Endothelial cell of umbilical vein (primary cell): ENCODE results near the gene CATSPER3.

Source experiments
- EZH2 ChIP-seq: IDR thresholded peaks from 2 replicates; pipeline ENCODE4 v1.6.1; 2012; ENCODE audit warnings: borderline replicate concordance, low read depth, mild to moderate bottlenecking, moderate library complexity, low read length, inconsistent platforms; ENCODE audit not compliant: severe bottlenecking
- MYC ChIP-seq: IDR thresholded peaks from one replicate; pipeline ENCODE4 v1.6.1; 2011; ENCODE audit warnings: mild to moderate bottlenecking, low read depth, low read length
- POLR2A ChIP-seq: IDR thresholded peaks from 2 replicates; pipeline ENCODE4 v1.6.1; 2012; ENCODE audit warnings: low read depth, mild to moderate bottlenecking, control low read depth, low read length
- POLR2AphosphoS5 ChIP-seq: IDR thresholded peaks from 2 replicates; pipeline ENCODE4 v1.6.1; 2012; ENCODE audit warnings: low read depth, mild to moderate bottlenecking, control low read depth, low read length, moderate library complexity; ENCODE audit not compliant: insufficient read depth
- TF ChIP-seq, protein P1 (sequence below), 2 donors: IDR thresholded peaks; 1 replicate in 1 of 2; 2 replicates in 1 of 2; pipeline ENCODE4 v1.5.1; 2011; ENCODE audit warnings: low read length in 2 of 2, mild to moderate bottlenecking in 2 of 2, moderate library complexity in 2 of 2, control low read depth in 1 of 2, inconsistent platforms in 1 of 2, low read depth in 1 of 2; ENCODE audit not compliant: insufficient read depth in 1 of 2; ENCODE audit errors: extremely low read depth in 1 of 2
- TF ChIP-seq, protein P2 (sequence below): IDR thresholded peaks from 2 replicates; pipeline ENCODE4 v1.6.1; 2011; ENCODE audit not compliant: insufficient read depth, insufficient read length

DNA sequence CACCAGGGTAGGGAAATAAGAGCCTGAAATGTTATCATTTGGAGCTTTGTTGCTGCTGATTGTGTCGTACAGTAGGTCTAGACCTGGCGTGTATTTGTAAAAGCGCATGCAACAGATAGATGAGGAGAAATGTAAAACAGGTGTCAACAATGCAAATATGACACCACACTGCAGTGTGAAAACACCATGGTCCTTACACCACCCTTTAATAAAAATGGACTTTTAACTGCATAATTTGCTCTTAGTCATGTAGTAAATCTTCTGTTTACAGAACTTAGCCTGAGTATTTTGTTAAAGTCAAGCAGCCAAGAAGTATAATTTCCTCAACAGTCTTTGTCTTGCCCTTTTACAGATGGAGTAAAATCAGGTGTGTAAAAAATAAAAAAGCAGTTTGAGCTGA lies 48.8 kb upstream of the CATSPER3 start:
- TF ChIP-seq POLR2A (no peak), EZH2 (no peak), POLR2AphosphoS5 (no peak), MYC (no peak)
- TF ChIP-seq, protein P1, sequence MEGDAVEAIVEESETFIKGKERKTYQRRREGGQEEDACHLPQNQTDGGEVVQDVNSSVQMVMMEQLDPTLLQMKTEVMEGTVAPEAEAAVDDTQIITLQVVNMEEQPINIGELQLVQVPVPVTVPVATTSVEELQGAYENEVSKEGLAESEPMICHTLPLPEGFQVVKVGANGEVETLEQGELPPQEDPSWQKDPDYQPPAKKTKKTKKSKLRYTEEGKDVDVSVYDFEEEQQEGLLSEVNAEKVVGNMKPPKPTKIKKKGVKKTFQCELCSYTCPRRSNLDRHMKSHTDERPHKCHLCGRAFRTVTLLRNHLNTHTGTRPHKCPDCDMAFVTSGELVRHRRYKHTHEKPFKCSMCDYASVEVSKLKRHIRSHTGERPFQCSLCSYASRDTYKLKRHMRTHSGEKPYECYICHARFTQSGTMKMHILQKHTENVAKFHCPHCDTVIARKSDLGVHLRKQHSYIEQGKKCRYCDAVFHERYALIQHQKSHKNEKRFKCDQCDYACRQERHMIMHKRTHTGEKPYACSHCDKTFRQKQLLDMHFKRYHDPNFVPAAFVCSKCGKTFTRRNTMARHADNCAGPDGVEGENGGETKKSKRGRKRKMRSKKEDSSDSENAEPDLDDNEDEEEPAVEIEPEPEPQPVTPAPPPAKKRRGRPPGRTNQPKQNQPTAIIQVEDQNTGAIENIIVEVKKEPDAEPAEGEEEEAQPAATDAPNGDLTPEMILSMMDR (IDR thresholded peaks at IDR 0.05; ENCODE audit: extremely low read depth in 1 of 2, insufficient read depth in 1 of 2, low read depth in 1 of 2, low read length in 2 of 2) = no peak
- TF ChIP-seq, protein P2, sequence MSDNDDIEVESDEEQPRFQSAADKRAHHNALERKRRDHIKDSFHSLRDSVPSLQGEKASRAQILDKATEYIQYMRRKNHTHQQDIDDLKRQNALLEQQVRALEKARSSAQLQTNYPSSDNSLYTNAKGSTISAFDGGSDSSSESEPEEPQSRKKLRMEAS = no peak
